PC-9 (cell line): ENCODE results near the gene EFHD1.

Experiments
- CTCF ChIP-seq: fragments of 200-600 bp; sonication (generic); conservative IDR thresholded peaks from 2 replicates; pipeline ENCODE4 v1.6.1; 2017; ENCODE audit warnings: mixed run types, antibody characterized with exemption, mild to moderate bottlenecking, moderate library complexity
- EZH2 ChIP-seq: fragments of 200-600 bp; sonication (generic); IDR thresholded peaks from 2 replicates; pipeline ENCODE4 v1.8.0; 2017; ENCODE audit warnings: antibody characterized with exemption, low read depth

GRCh38 chr2:232636788-232637420 lies 3.5 kb downstream of the EFHD1 start:
- TF ChIP-seq CTCF: no peak
- TF ChIP-seq EZH2: no peak
